Neutrophil (primary cell): ENCODE data around the gene NUDT14.

Experiments used
- H3K27ac ChIP-seq: fragments of 200-600 bp; sonication (generic); 2 replicates; pipeline ENCODE4 v1.5.1; 2016; ENCODE audit warnings: mild to moderate bottlenecking, moderate library complexity
- H3K27me3 ChIP-seq: fragments of 200-600 bp; sonication (generic); 2 replicates; pipeline ENCODE4 v1.6.0; 2016; ENCODE audit warnings: mild to moderate bottlenecking
- H3K36me3 ChIP-seq: fragments of 200-600 bp; sonication (generic); 2 replicates; pipeline ENCODE4 v1.5.1; 2017
- H3K4me1 ChIP-seq, 2 experiments: fragments of 200-600 bp in 1 of 2; sonication (generic) in 1 of 2; 1 replicate in 1 of 2; 2 replicates in 1 of 2; pipeline versions ENCODE4 v1.5.1 to v1.6.1; 2013 to 2016; ENCODE audit warnings: low read depth in 1 of 2, low read length in 1 of 2, mild to moderate bottlenecking in 1 of 2, moderate library complexity in 1 of 2; ENCODE audit not compliant: control insufficient read depth in 1 of 2, insufficient read depth in 1 of 2
- H3K4me3 ChIP-seq, 2 experiments: fragments of 200-600 bp in 1 of 2; sonication (generic) in 1 of 2; 1 replicate in 1 of 2; 2 replicates in 1 of 2; pipeline ENCODE4 v1.5.1; 2013 to 2016; ENCODE audit warnings: low read depth in 1 of 2, low read length in 1 of 2, mild to moderate bottlenecking in 1 of 2, moderate library complexity in 1 of 2
- H3K9me3 ChIP-seq: fragments of 200-600 bp; sonication (generic); 2 replicates; pipeline ENCODE4 v1.5.1; 2016
- CTCF ChIP-seq: fragments of 200-600 bp; sonication (generic); IDR thresholded peaks from 2 replicates; pipeline ENCODE4 v1.5.1; 2016; ENCODE audit warnings: antibody characterized with exemption

Gene NUDT14

GRCh38 chr14:105145381-105146180 is 35.5 kb downstream of the NUDT14 start:
- H3K27ac ChIP-seq = no peak overlapping the region
- no peaks in the 10 kb centered on the region for H3K4me1 ChIP-seq
- H3K36me3 ChIP-seq = no peaks in the 10 kb centered on the region
- no peaks in the 10 kb centered on the region for H3K27me3 ChIP-seq
- no peak overlapping the region for H3K4me3 ChIP-seq
- H3K9me3 ChIP-seq = no peaks in the 10 kb centered on the region
- TF ChIP-seq CTCF = no peak

- no peaks in the 10 kb centered on the region for H3K27me3 ChIP-seq
- no peaks in the 10 kb centered on the region for H3K9me3 ChIP-seq
- no peak overlapping the region for H3K4me3 ChIP-seq
Measured at GRCh38 chr14:105144666-105145380, 36.3 kb downstream of the NUDT14 start.

GRCh38 chr14:105144026-105144665 is 37.0 kb downstream of the NUDT14 start:
- no peak for TF ChIP-seq CTCF
- H3K27ac ChIP-seq = no peak overlapping the region
- H3K9me3 ChIP-seq = no peaks in the 10 kb centered on the region
- H3K36me3 ChIP-seq = no peaks in the 10 kb centered on the region
- H3K4me1 ChIP-seq = no peaks in the 10 kb centered on the region
- H3K4me3 ChIP-seq = no peak overlapping the region
- H3K27me3 ChIP-seq = no peaks in the 10 kb centered on the region

More at GRCh38 chr14:105144666-105145380, 36.3 kb downstream of the NUDT14 start:
- Histone ChIP-seq H3K4me1 (no peaks in the 10 kb centered on the region), H3K36me3 (no peaks in the 10 kb centered on the region), H3K27ac (no peak overlapping the region)
- no peak for TF ChIP-seq CTCF

GRCh38 chr14:105143451-105144025 is 37.6 kb downstream of the NUDT14 start:
- Histone ChIP-seq H3K27me3 (no peaks in the 10 kb centered on the region), H3K9me3 (no peaks in the 10 kb centered on the region), H3K36me3 (no peaks in the 10 kb centered on the region), H3K27ac (no peak overlapping the region), H3K4me3 (no peak overlapping the region), H3K4me1 (no peaks in the 10 kb centered on the region)
- TF ChIP-seq CTCF = no peak

- Histone ChIP-seq H3K9me3 (no peaks in the 10 kb centered on the region), H3K27me3 (no peaks in the 10 kb centered on the region), H3K27ac (no peak overlapping the region), H3K4me3 (no peak overlapping the region), H3K36me3 (no peaks in the 10 kb centered on the region), H3K4me1 (no peaks in the 10 kb centered on the region)
- no peak for TF ChIP-seq CTCF
Measured at GRCh38 chr14:105142651-105143450, 38.3 kb downstream of the NUDT14 start.
